K562 (cell line): Measurements from ENCODE around the gene THEM5. TPM values are rescaled to one million over a fixed set of nuclear protein-coding genes. Genes with fewer than 3 reads are reported as not detected.

Experiments
- ATAC-seq: fragments of 200-7000 bp; cut with Tn5 transposase; 3 replicates; pipeline ENCODE4 v1.9.1; 2020; ENCODE audit warnings: moderate library complexity
- BruUV-seq: library from RNA; stranded (reverse); fragments of 400-500 nt; replicated peaks from 2 replicates; lab custom pipeline; 2021; lab: Mats Ljungman, UMichigan
- CTCF ChIA-PET: fragments of 300-600 bp; formaldehyde crosslinking; extraction: SDS; loops from one replicate; lab custom pipeline; 2021; ENCODE audit warnings: low intra/inter-chr PET ratio; lab: Yijun Ruan, JAX
- POLR2A ChIA-PET: fragments of 300-600, 350-650 bp; sonication (Branson Sonifier 250); formaldehyde crosslinking; extraction: SDS; loops from one replicate; lab custom pipeline; 2021; ENCODE audit warnings: antibody characterized with exemption, inconsistent platforms; lab: Yijun Ruan, JAX
- DNase-seq, 4 experiments: peaks; one replicate each; pipeline versions ENCODE4 v3.0.0 to v3.0.0-alpha.2; 2011 to 2018; ENCODE audit warnings: low spot score in 3 of 4, mixed read lengths in 3 of 4; ENCODE audit errors: extremely low read depth in 1 of 4
- FAIRE-seq: peaks from 2 replicates; lab custom pipeline; 2011; peaks lifted over from hg19 to GRCh38; lab: Jason Lieb, UNC
- H2AFZ ChIP-seq: 2 replicates; pipeline ENCODE4 v1.6.0; 2011; ENCODE audit warnings: low read depth, low read length, control low read depth, inconsistent platforms
- H3K27ac ChIP-seq: fragments of 200-600 bp; 3 replicates; pipeline ENCODE4 v1.8.0; 2011; ENCODE audit warnings: low read depth, mild to moderate bottlenecking, control low read depth, inconsistent platforms, low read length, moderate library complexity, mixed read lengths; ENCODE audit errors: extremely low read depth
- H3K27me3 ChIP-seq, 2 experiments: fragments of 300-600 bp in 1 of 2; 2 replicates in 1 of 2; 3 replicates in 1 of 2; pipeline versions ENCODE4 v1.6.0 to v1.8.0; 2011; ENCODE audit warnings: inconsistent platforms in 2 of 2, low read length in 2 of 2, mild to moderate bottlenecking in 1 of 2, mixed read lengths in 1 of 2, moderate library complexity in 1 of 2; ENCODE audit not compliant: control insufficient read depth in 2 of 2, insufficient read depth in 2 of 2
- H3K36me3 ChIP-seq: fragments of 300-600 bp; 3 replicates; pipeline ENCODE4 v1.8.0; 2011; ENCODE audit warnings: mild to moderate bottlenecking, low read length, inconsistent platforms; ENCODE audit not compliant: control insufficient read depth, insufficient read depth
- H3K4me1 ChIP-seq, 2 experiments: fragments of 200-600 bp in 1 of 2; replicated peaks in 1 of 2; 2 replicates in 1 of 2; 3 replicates in 1 of 2; pipeline versions ENCODE4 v1.5.1 to v1.8.0; 2011; ENCODE audit warnings: inconsistent platforms in 2 of 2, low read length in 2 of 2, mild to moderate bottlenecking in 1 of 2, mixed read lengths in 1 of 2, moderate library complexity in 1 of 2; ENCODE audit not compliant: control insufficient read depth in 2 of 2, insufficient read depth in 2 of 2
- H3K4me2 ChIP-seq: 2 replicates; pipeline ENCODE4 v1.6.1; 2011; ENCODE audit warnings: low read length, control low read depth, inconsistent platforms, mixed read lengths; ENCODE audit not compliant: insufficient read depth
- H3K4me3 ChIP-seq: fragments of 200-600 bp; sonication (generic), shearing (Covaris generic); 2 replicates; pipeline ENCODE4 v1.5.1; 2016; ENCODE audit warnings: control low read depth, inconsistent platforms
- H3K79me2 ChIP-seq: fragments of 200-600 bp; 3 replicates; pipeline ENCODE4 v1.8.0; 2011; ENCODE audit warnings: low read length, inconsistent platforms; ENCODE audit not compliant: control insufficient read depth, insufficient read depth
- H3K9ac ChIP-seq, 2 experiments: 2 replicates each; pipeline versions ENCODE4 v1.6.0 to v1.6.1; 2011; ENCODE audit warnings: low read depth in 2 of 2, low read length in 2 of 2, control low read depth in 1 of 2, inconsistent platforms in 1 of 2, mild to moderate bottlenecking in 1 of 2, mixed read lengths in 1 of 2; ENCODE audit not compliant: insufficient read depth in 1 of 2
- H3K9me1 ChIP-seq: one replicate; pipeline ENCODE4 v1.6.0; 2011; ENCODE audit warnings: inconsistent platforms, mild to moderate bottlenecking, low read length, moderate library complexity; ENCODE audit not compliant: control insufficient read depth, insufficient read depth
- H3K9me3 ChIP-seq: replicated peaks from 2 replicates; pipeline ENCODE4 v1.5.1; 2011; ENCODE audit warnings: low read depth, low read length, inconsistent platforms; ENCODE audit not compliant: control insufficient read depth, insufficient read depth
- H4K20me1 ChIP-seq: replicated peaks from 2 replicates; pipeline ENCODE4 v1.6.1; 2011; ENCODE audit warnings: low read length, inconsistent platforms, mixed read lengths; ENCODE audit not compliant: control insufficient read depth, insufficient read depth
- ARID3B ChIP-seq: fragments of 250-450 bp; sonication (Bioruptor Pico); IDR thresholded peaks from 2 replicates; pipeline ENCODE4 v1.4.0; 2020; ENCODE audit warnings: borderline replicate concordance
- E2F5 ChIP-seq: sonication (generic); formaldehyde crosslinking; IDR thresholded peaks from 2 replicates; pipeline ENCODE4 v1.8.0; 2022; ENCODE audit warnings: mild to moderate bottlenecking, missing genetic modification reagents
- HMGXB4 ChIP-seq: sonication (generic); formaldehyde crosslinking; IDR thresholded peaks from 2 replicates; pipeline ENCODE4 v1.8.1; 2023; ENCODE audit warnings: mild to moderate bottlenecking, missing genetic modification reagents
- JUNB ChIP-seq: fragments of 450-650 bp; formaldehyde crosslinking; conservative IDR thresholded peaks from 2 replicates; pipeline ENCODE4 v1.4.0; 2020; ENCODE audit warnings: mild to moderate bottlenecking
- KDM1A ChIP-seq, 2 experiments: fragments of 450-650 bp; IDR thresholded peaks; 2 replicates each; pipeline ENCODE4 v1.6.1; 2016; ENCODE audit warnings: mild to moderate bottlenecking in 2 of 2
- RFX5 ChIP-seq: IDR thresholded peaks from 2 replicates; pipeline ENCODE4 v1.6.1; 2011; ENCODE audit warnings: low read depth, mild to moderate bottlenecking, improper control_type of control experiment, low read length
- ZNF274 ChIP-seq: IDR thresholded peaks from 2 replicates; pipeline ENCODE4 v1.6.1; 2011; ENCODE audit warnings: low read depth, mild to moderate bottlenecking, low read length, moderate library complexity, borderline replicate concordance
- ZNF551 ChIP-seq: fragments of 250-450 bp; sonication (Bioruptor Pico); IDR thresholded peaks from 2 replicates; pipeline ENCODE4 v1.5.0; 2021; ENCODE audit warnings: mild to moderate bottlenecking, moderate library complexity
- ZNF584 ChIP-seq: fragments of 200-800 bp; sonication (Bioruptor generic); IDR thresholded peaks from 2 replicates; pipeline ENCODE4 v1.6.1; 2016; ENCODE audit warnings: low read depth, mild to moderate bottlenecking, missing genetic modification characterization, missing compliant biosample characterization
- WGBS: fragments of 100-300 bp; shearing (Covaris generic); methylation state at CpG from one replicate; pipeline ENCODE4 v1.1.6; 2016; ENCODE audit warnings: low coverage, mixed read lengths; ENCODE audit not compliant: insufficient coverage; ENCODE audit errors: missing lambda C conversion rate; 5-methylcytosine and 5-hydroxymethylcytosine counted together
- in situ Hi-C: fragments of 300-500 bp; cut with MboI; formaldehyde crosslinking; loops from 4 replicates; pipeline ENCODE4 v1.15.0; 2018; ENCODE audit warnings: inconsistent platforms, mixed read lengths
- intact Hi-C: fragments of 100-400 bp; cut with micrococcal nuclease; formaldehyde crosslinking; loops from 2 replicates; pipeline ENCODE4 v1.14.2; 2022
- polyA plus RNA-seq, 8 experiments: library from polyadenylated mRNA; depleted of rRNA in 4 of 8; stranded (reverse) in 5 of 8; unstranded in 3 of 8; fragments of >200 nt; fragmentation: Nextera tagmentation in 2 of 8; fragmentation: Illumina TruSeq in 1 of 8; extraction: Ambion mirVana in 2 of 8; extraction: Trizol in 1 of 8; gene quantifications; 2 replicates each; pipeline versions ENCODE4 v1.2.1 to v1.2.3, GENCODE V29; 2011 to 2014; ENCODE audit warnings: inconsistent platforms in 1 of 8, missing spikeins in 1 of 8
- total RNA-seq, 7 experiments: library from RNA; depleted of rRNA in 6 of 7; stranded (reverse); fragments of >200 nt in 6 of 7; fragmentation: Illumina TruSeq in 2 of 7; extraction: Trizol in 2 of 7; gene quantifications; 2 replicates each; pipeline versions ENCODE4 v1.2.1 to v1.2.3, GENCODE V29; 2011 to 2021; ENCODE audit warnings: low replicate concordance in 1 of 7
- TF ChIP-seq, protein P1 (sequence below): fragments of 250-450 bp; sonication (Bioruptor Pico); IDR thresholded peaks from 2 replicates; pipeline ENCODE4 v1.8.0; 2022; ENCODE audit warnings: inconsistent platforms, mild to moderate bottlenecking, moderate library complexity, borderline replicate concordance
- TF ChIP-seq, protein P2 (sequence below): IDR thresholded peaks from 2 replicates; pipeline ENCODE4 v1.6.1; 2012; ENCODE audit warnings: low read depth, low read length, improper control_type of control experiment, borderline replicate concordance

THEM5 gene
- total and polyA plus RNA-seq, 9 of the 15 experiments (the other 6 are each of a cell fraction or from before 2014, with no cell fraction given), result not detected

DNA sequence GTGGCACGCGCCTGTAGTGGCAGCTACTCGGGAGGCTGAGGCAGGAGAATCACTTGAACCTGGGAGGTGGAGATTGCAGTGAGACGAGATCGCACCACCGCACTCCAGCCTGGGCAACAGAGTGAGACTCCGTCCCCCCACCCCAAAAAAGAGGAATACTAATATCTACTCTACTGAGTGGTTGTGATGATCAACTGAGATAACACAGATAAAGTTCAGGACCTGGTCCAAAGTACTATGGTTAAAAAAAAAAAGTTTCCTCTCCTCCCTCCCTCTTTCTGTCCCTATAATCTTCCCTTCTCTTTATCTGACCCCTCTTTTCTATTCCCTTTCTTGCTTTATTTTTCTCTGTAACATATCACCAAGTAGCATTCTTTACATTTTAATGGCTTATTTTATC, 17.9 kb downstream of the THEM5 start:
- Histone ChIP-seq H3K79me2 (no peaks in the 10 kb centered on the region), H2AFZ (no peak overlapping the region), H3K9me1 (peaks cover 3% of the 10 kb centered on the region), H3K9ac (no peak overlapping the region), H3K36me3 (no peaks in the 10 kb centered on the region), H3K27me3 (peaks cover 3 to 9% of the 10 kb centered on the region in 2 experiments; a peak in 3 of 5 replicates), H3K9me3 (no peaks in the 10 kb centered on the region), H3K4me3 (no peak overlapping the region), H3K4me2 (no peak overlapping the region), H4K20me1 (no peaks in the 10 kb centered on the region), H3K27ac (no peak overlapping the region), H3K4me1 (peaks cover 5 to 27% of the 10 kb centered on the region in 2 experiments; a peak in 4 of 5 replicates)
- 35% methylated on average over 3 of the region's 7 CpGs for whole genome bisulfite sequencing
- no peak for FAIRE-seq
- intact Hi-C loops (loop anchor here (5.0 kb wide), 2 partner anchors 243 to 533 kb away; no protein-coding TSS in a partner anchor), in situ Hi-C loops (no loop called here)
- BruUV-seq, result no TSS peak
- DNase-seq, result no peak
- CTCF ChIA-PET, result interaction anchor here (0.7 to 2.7 kb wide), 5 partner anchors 100 to 392 kb away, joined by 3 to 26 read pairs (median 7); no protein-coding TSS in a partner anchor
- no peak for ATAC-seq
- POLR2A ChIA-PET, result interaction anchor here (1.0 to 1.5 kb wide), 2 partner anchors 119 to 166 kb away, joined by 3 read pairs; partner anchors contain the start of gene CELF3
- TF ChIP-seq RFX5 (no peak), ZNF584 (no peak), ZNF551 (CRISPR knock-in tag) (no peak), KDM1A (IDR thresholded peaks at IDR 0.05) (no peak), HMGXB4 (CRISPR knock-in tag) (no peak), JUNB (CRISPR knock-in tag) (no peak), ZNF274 (no peak), ARID3B (CRISPR knock-in tag) (no peak), E2F5 (CRISPR knock-in tag) (no peak)
- TF ChIP-seq, protein P1, sequence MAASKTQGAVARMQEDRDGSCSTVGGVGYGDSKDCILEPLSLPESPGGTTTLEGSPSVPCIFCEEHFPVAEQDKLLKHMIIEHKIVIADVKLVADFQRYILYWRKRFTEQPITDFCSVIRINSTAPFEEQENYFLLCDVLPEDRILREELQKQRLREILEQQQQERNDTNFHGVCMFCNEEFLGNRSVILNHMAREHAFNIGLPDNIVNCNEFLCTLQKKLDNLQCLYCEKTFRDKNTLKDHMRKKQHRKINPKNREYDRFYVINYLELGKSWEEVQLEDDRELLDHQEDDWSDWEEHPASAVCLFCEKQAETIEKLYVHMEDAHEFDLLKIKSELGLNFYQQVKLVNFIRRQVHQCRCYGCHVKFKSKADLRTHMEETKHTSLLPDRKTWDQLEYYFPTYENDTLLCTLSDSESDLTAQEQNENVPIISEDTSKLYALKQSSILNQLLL (CRISPR knock-in tag), result no peak
- TF ChIP-seq, protein P2, sequence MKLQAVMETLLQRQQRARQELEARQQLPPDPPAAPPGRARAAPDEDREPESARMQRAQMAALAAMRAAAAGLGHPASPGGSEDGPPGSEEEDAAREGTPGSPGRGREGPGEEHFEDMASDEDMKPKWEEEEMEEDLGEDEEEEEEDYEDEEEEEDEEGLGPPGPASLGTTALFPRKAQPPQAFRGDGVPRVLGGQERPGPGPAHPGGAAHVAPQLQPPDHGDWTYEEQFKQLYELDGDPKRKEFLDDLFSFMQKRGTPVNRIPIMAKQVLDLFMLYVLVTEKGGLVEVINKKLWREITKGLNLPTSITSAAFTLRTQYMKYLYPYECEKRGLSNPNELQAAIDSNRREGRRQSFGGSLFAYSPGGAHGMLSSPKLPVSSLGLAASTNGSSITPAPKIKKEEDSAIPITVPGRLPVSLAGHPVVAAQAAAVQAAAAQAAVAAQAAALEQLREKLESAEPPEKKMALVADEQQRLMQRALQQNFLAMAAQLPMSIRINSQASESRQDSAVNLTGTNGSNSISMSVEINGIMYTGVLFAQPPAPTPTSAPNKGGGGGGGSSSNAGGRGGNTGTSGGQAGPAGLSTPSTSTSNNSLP, result no peak
